GM12878 (cell line): Measurements from ENCODE around the gene SF3A1. TPM values are rescaled to one million over a fixed set of nuclear protein-coding genes. Genes with fewer than 3 reads are reported as not detected.

ENCODE experiments used
- ATAC-seq: fragments of 200-7000 bp; cut with Tn5 transposase; 3 replicates; pipeline ENCODE4 v1.9.1; 2020; ENCODE audit warnings: mild to moderate bottlenecking, moderate library complexity
- BruUV-seq: library from RNA; stranded (reverse); fragments of 400-500 nt; replicated peaks from 2 replicates; lab custom pipeline; 2021; lab: Mats Ljungman, UMichigan
- CTCF ChIA-PET: fragments of 300-600 bp; sonication (Branson Sonifier 250); formaldehyde crosslinking; extraction: SDS; loops from one replicate; lab custom pipeline; 2021; ENCODE audit warnings: inconsistent platforms; lab: Yijun Ruan, JAX
- POLR2A ChIA-PET: fragments of 350-600 bp; formaldehyde crosslinking; extraction: SDS; loops from one replicate; lab custom pipeline; 2021; ENCODE audit warnings: inconsistent platforms; lab: Charles Lee
- RAD21 ChIA-PET: fragments of 300-600 bp; sonication (Branson Sonifier 250); formaldehyde crosslinking; loops from one replicate; lab custom pipeline; 2023; ENCODE audit warnings: antibody characterized with exemption; ENCODE audit not compliant: unreplicated experiment; lab: Charles Lee
- SMC1A ChIA-PET: fragments of 300-600 bp; sonication (Branson Sonifier 250); formaldehyde crosslinking; loops from one replicate; lab custom pipeline; 2023; ENCODE audit not compliant: unreplicated experiment, uncharacterized antibody; lab: Charles Lee
- DNase-seq: peaks from one replicate; pipeline ENCODE4 v3.0.0-alpha.2; 2011; ENCODE audit warnings: low read depth, low spot score
- FAIRE-seq: peaks from 3 replicates; lab custom pipeline; 2011; peaks lifted over from hg19 to GRCh38; lab: Jason Lieb, UNC
- H2AFZ ChIP-seq: 2 replicates; pipeline ENCODE4 v1.6.0; 2011; ENCODE audit warnings: low read depth, low read length, control low read depth; ENCODE audit not compliant: control insufficient read depth
- H3K27ac ChIP-seq: 2 replicates; pipeline ENCODE4 v1.5.1; 2011; ENCODE audit warnings: control low read depth; ENCODE audit not compliant: control insufficient read depth, insufficient read depth
- H3K27me3 ChIP-seq, 2 experiments: replicated peaks in 1 of 2; 2 replicates each; pipeline versions ENCODE4 v1.6.0 to v1.6.1; 2011; ENCODE audit warnings: low read length in 1 of 2; ENCODE audit not compliant: control insufficient read depth in 2 of 2, insufficient read depth in 2 of 2
- H3K36me3 ChIP-seq, 2 experiments: 2 replicates each; pipeline ENCODE4 v1.5.1; 2011; ENCODE audit warnings: low read length in 1 of 2; ENCODE audit not compliant: control insufficient read depth in 2 of 2, insufficient read depth in 2 of 2
- H3K4me1 ChIP-seq: 2 replicates; pipeline ENCODE4 v1.6.1; 2011; ENCODE audit warnings: mild to moderate bottlenecking, low read length, moderate library complexity, mixed read lengths; ENCODE audit not compliant: control insufficient read depth, insufficient read depth
- H3K4me2 ChIP-seq: 2 replicates; pipeline ENCODE4 v1.6.0; 2011; ENCODE audit warnings: control low read depth; ENCODE audit not compliant: control insufficient read depth, insufficient read depth
- H3K4me3 ChIP-seq: fragments of 200-600 bp; sonication (generic); 2 replicates; pipeline ENCODE4 v1.5.1; 2016
- H3K79me2 ChIP-seq: 2 replicates; pipeline ENCODE4 v1.6.0; 2011; ENCODE audit warnings: low read length; ENCODE audit not compliant: control insufficient read depth, insufficient read depth
- H3K9ac ChIP-seq: 2 replicates; pipeline ENCODE4 v1.8.0; 2011; ENCODE audit warnings: low read length, control low read depth, mixed read lengths; ENCODE audit not compliant: control insufficient read depth, insufficient read depth
- H3K9me3 ChIP-seq: replicated peaks from 3 replicates; pipeline ENCODE4 v1.5.1; 2011; ENCODE audit warnings: mild to moderate bottlenecking, low read length; ENCODE audit not compliant: control insufficient read depth, insufficient read depth
- H4K20me1 ChIP-seq: 2 replicates; pipeline ENCODE4 v1.6.0; 2011; ENCODE audit not compliant: control insufficient read depth, insufficient read depth
- MTA2 ChIP-seq: fragments of 450-650 bp; IDR thresholded peaks from 2 replicates; pipeline ENCODE4 v1.6.1; 2016; ENCODE audit warnings: low read depth, mild to moderate bottlenecking, moderate library complexity
- MXI1 ChIP-seq: fragments of 150-350 bp; IDR thresholded peaks from 2 replicates; pipeline ENCODE4 v1.6.1; 2011; ENCODE audit warnings: low read depth, mild to moderate bottlenecking, inconsistent platforms, low read length, improper control_type of control experiment
- MYC ChIP-seq: IDR thresholded peaks from 2 replicates; pipeline ENCODE4 v1.6.1; 2011; ENCODE audit warnings: mild to moderate bottlenecking, low read length, moderate library complexity, inconsistent platforms; ENCODE audit not compliant: insufficient read depth, insufficient replicate concordance, insufficient read length, severe bottlenecking
- SMAD1 ChIP-seq: fragments of 450-650 bp; IDR thresholded peaks from 2 replicates; pipeline ENCODE4 v1.6.1; 2018; ENCODE audit warnings: mild to moderate bottlenecking, low read depth; ENCODE audit not compliant: partially characterized antibody
- STAT3 ChIP-seq: IDR thresholded peaks from 2 replicates; pipeline ENCODE4 v1.6.1; 2011; ENCODE audit warnings: low read depth, low read length, improper control_type of control experiment
- SUPT20H ChIP-seq: IDR thresholded peaks from 2 replicates; pipeline ENCODE4 v1.6.1; 2011; ENCODE audit warnings: low read depth, mild to moderate bottlenecking, low read length, moderate library complexity, borderline replicate concordance; ENCODE audit not compliant: control insufficient read depth
- WGBS: methylation state at CpG from one replicate; pipeline ENCODE4 v1.1.6; 2016; ENCODE audit warnings: low lambda C conversion rate; ENCODE audit not compliant: insufficient replicate concordance, insufficient coverage; ENCODE audit errors: missing lambda C conversion rate; 5-methylcytosine and 5-hydroxymethylcytosine counted together
- in situ Hi-C: fragments of 300-500 bp; cut with MboI; formaldehyde crosslinking; loops from 9 replicates; pipeline ENCODE4 v1.14.3; 2018; ENCODE audit warnings: mixed read lengths
- intact Hi-C: fragments of 100-400 bp; cut with micrococcal nuclease; formaldehyde crosslinking; loops from one replicate; pipeline ENCODE4 v1.14.2; 2022; ENCODE audit not compliant: unreplicated experiment
- polyA plus RNA-seq, 11 experiments: library from polyadenylated mRNA; depleted of rRNA in 4 of 11; unstranded in 6 of 11; stranded (reverse) in 5 of 11; fragments of >200 nt; fragmentation: Nextera tagmentation in 4 of 11; fragmentation: Illumina TruSeq in 1 of 11; extraction: Ambion mirVana in 4 of 11; extraction: Trizol in 1 of 11; gene quantifications; 1 replicate in 1 of 11; 2 replicates in 10 of 11; pipeline versions ENCODE4 v1.2.1 to v1.2.3, GENCODE V29; 2011 to 2016; ENCODE audit warnings: inconsistent platforms in 2 of 11, missing spikeins in 2 of 11, low read depth in 1 of 11
- total RNA-seq, 4 experiments: library from RNA; depleted of rRNA in 3 of 4; stranded (reverse); fragments of >200 nt in 3 of 4; fragmentation: Illumina TruSeq in 1 of 4; extraction: Trizol in 1 of 4; gene quantifications; 2 replicates each; pipeline versions ENCODE4 v1.2.1 to v1.2.3, GENCODE V29; 2013 to 2021
- TF ChIP-seq, protein P1 (sequence below): fragments of 450-650 bp; IDR thresholded peaks from 2 replicates; pipeline ENCODE4 v1.6.1; 2016; ENCODE audit warnings: mild to moderate bottlenecking

SF3A1 gene
- total and polyA plus RNA-seq, 10 of the 15 experiments (the other 5 are each of a cell fraction or from before 2014, with no cell fraction given) = 10.4 to 239 (median 46.0) TPM

DNA sequence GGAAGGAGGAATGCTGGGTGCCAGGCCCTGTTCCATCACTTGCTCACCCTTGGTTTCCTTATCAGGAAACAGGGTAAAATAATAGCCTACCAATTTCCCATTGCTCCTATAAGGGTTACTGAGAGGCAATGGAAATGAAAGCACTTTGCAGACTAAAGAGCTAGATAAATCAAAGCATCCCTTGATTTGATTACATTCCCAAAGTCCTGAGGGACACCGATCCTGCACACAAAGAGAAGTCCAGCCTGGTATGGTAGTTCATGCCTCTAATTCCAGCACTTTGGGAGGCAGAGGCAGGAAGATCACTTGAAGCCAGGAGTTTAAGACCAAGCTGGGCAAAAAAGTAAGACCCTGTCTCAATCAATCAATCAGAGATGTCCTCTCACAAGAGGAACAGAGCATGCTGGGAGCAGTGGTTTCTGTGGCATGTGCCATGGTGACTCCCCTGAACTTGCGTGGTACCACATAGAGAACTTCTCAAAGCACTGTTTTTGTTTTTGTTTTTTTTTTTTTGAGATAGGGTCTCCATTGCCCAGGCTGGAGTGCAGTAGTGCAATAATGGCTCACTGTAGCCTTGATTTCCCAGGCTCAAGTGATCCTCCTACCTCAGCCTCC lies 40.6 kb downstream of the SF3A1 start:
- in situ Hi-C loops = no loop called here
- H3K27ac ChIP-seq = peak overlapping the region; percentile 80
- CTCF ChIA-PET = interaction anchor here (0.6 to 18.4 kb wide), 7 partner anchors 10 to 208 kb away, joined by 3 to 177 read pairs (median 3); partner anchors contain the start of genes CASTOR1 and TBC1D10A

More for the DNA sequence above, 40.6 kb downstream of the SF3A1 start:
- H3K9ac ChIP-seq = no peak overlapping the region; the same call in 1 of the 2 replicates
- peaks cover 56% of the 10 kb centered on the region for H3K79me2 ChIP-seq
- ChIA-PET POLR2A (interaction anchor here (0.6 to 16.1 kb wide), 4 partner anchors 8 to 84 kb away, joined by 4 to 198 read pairs (median 5); partner anchors contain the start of gene TBC1D10A), SMC1A (interaction anchor here (1.0 to 4.2 kb wide), 6 partner anchors 9 to 77 kb away, joined by 3 to 36 read pairs (median 7); partner anchors contain the start of genes CASTOR1 and TBC1D10A), RAD21 (interaction anchor here (0.7 to 4.2 kb wide), 4 partner anchors 8 to 28 kb away, joined by 3 to 23 read pairs (median 6); partner anchors contain the start of genes CASTOR1 and TBC1D10A)
- no TSS peak for BruUV-seq
- TF ChIP-seq STAT3 (no peak), SUPT20H (no peak), MTA2 (no peak), MYC (no peak), SMAD1 (no peak), MXI1 (no peak)
- TF ChIP-seq, protein P1, sequence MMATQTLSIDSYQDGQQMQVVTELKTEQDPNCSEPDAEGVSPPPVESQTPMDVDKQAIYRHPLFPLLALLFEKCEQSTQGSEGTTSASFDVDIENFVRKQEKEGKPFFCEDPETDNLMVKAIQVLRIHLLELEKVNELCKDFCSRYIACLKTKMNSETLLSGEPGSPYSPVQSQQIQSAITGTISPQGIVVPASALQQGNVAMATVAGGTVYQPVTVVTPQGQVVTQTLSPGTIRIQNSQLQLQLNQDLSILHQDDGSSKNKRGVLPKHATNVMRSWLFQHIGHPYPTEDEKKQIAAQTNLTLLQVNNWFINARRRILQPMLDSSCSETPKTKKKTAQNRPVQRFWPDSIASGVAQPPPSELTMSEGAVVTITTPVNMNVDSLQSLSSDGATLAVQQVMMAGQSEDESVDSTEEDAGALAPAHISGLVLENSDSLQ = peak; percentile 32; the same call in 1 of the 2 replicates
- H2AFZ ChIP-seq = no peak overlapping the region
- 0 out of 2 replicates have a peak, but pooled peaks cover 4% of the 10 kb centered on the region for H4K20me1 ChIP-seq
- H3K4me2 ChIP-seq = peak overlapping the region; percentile 54
- intact Hi-C loops = no loop called here
- ATAC-seq (no peak), DNase-seq (no peak), FAIRE-seq (no peak)
- H3K4me1 ChIP-seq = peaks cover 49% of the 10 kb centered on the region
- no peaks in the 10 kb centered on the region for H3K9me3 ChIP-seq
- WGBS = 100% methylated on average over 2 of the region's 2 CpGs
- H3K4me3 ChIP-seq = no peak overlapping the region
- H3K27me3 ChIP-seq = no peaks in the 10 kb centered on the region
- H3K36me3 ChIP-seq = peaks cover 0 to 6% of the 10 kb centered on the region in 2 experiments; a peak in 2 of 4 replicates
